Measurements from ENCODE around the gene CYP2J2. TPM values are rescaled to one million over a fixed set of nuclear protein-coding genes. Genes with fewer than 3 reads are reported as not detected.
"Not testable (repeated sequence)": the region's sequence is repeated elsewhere in the genome, so short reads cannot be mapped to it uniquely, and the experiment has no call there.

The CYP2J2 gene
- total RNA-seq, 1 experiment from 2014 or later, result 15.2 TPM

GRCh38 chr1:59871746-59872145, 54.8 kb downstream of the CYP2J2 start:
- no peak for DNase-seq
- H3K4me3 Mint-ChIP-seq (ENCODE audit: low read depth, unreplicated experiment), result no peak overlapping the region
- no peak overlapping the region for H3K27ac Mint-ChIP-seq (ENCODE audit: unreplicated experiment)
- H3K36me3 Mint-ChIP-seq (ENCODE audit: insufficient read depth, unreplicated experiment), result peaks cover 15% of the 10 kb centered on the region
- no TSS peak for BruUV-seq (replicated peaks)
- no peaks in the 10 kb centered on the region for H3K9me3 Mint-ChIP-seq (ENCODE audit: low read depth, unreplicated experiment)
- intact Hi-C loops (cut with micrococcal nuclease; ENCODE audit: unreplicated experiment), result no loop called here
- TF ChIP-seq, protein P1, sequence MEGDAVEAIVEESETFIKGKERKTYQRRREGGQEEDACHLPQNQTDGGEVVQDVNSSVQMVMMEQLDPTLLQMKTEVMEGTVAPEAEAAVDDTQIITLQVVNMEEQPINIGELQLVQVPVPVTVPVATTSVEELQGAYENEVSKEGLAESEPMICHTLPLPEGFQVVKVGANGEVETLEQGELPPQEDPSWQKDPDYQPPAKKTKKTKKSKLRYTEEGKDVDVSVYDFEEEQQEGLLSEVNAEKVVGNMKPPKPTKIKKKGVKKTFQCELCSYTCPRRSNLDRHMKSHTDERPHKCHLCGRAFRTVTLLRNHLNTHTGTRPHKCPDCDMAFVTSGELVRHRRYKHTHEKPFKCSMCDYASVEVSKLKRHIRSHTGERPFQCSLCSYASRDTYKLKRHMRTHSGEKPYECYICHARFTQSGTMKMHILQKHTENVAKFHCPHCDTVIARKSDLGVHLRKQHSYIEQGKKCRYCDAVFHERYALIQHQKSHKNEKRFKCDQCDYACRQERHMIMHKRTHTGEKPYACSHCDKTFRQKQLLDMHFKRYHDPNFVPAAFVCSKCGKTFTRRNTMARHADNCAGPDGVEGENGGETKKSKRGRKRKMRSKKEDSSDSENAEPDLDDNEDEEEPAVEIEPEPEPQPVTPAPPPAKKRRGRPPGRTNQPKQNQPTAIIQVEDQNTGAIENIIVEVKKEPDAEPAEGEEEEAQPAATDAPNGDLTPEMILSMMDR (IDR thresholded peaks at IDR 0.05; ENCODE audit: unreplicated experiment), result no peak
- CTCF ChIA-PET, result no interaction called here
- H3K27me3 Mint-ChIP-seq (ENCODE audit: unreplicated experiment), result no peaks in the 10 kb centered on the region
- H3K4me1 Mint-ChIP-seq (ENCODE audit: low read depth, unreplicated experiment), result no peaks in the 10 kb centered on the region

- TF ChIP-seq, protein P1 (IDR thresholded peaks at IDR 0.05; ENCODE audit: unreplicated experiment), result no peak
- no peaks in the 10 kb centered on the region for H3K27me3 Mint-ChIP-seq (ENCODE audit: unreplicated experiment)
- no TSS peak for BruUV-seq (replicated peaks)
- no peak for DNase-seq
- CTCF ChIA-PET, result interaction anchor here (0.9 kb wide), 1 partner anchor 10 kb away, joined by 3 read pairs; no protein-coding TSS in a partner anchor
- intact Hi-C loops (cut with micrococcal nuclease; ENCODE audit: unreplicated experiment), result no loop called here
- no peaks in the 10 kb centered on the region for H3K9me3 Mint-ChIP-seq (ENCODE audit: low read depth, unreplicated experiment)
- peaks cover 17% of the 10 kb centered on the region for H3K36me3 Mint-ChIP-seq (ENCODE audit: insufficient read depth, unreplicated experiment)
- no peak overlapping the region for H3K27ac Mint-ChIP-seq (ENCODE audit: unreplicated experiment)
- H3K4me3 Mint-ChIP-seq (ENCODE audit: low read depth, unreplicated experiment), result no peak overlapping the region
- no peaks in the 10 kb centered on the region for H3K4me1 Mint-ChIP-seq (ENCODE audit: low read depth, unreplicated experiment)
Measured at GRCh38 chr1:59866462-59866861, 60.1 kb downstream of the CYP2J2 start.

GRCh38 chr1:59857679-59858354, 68.8 kb downstream of the CYP2J2 start:
- Mint-ChIP-seq H3K4me3 (ENCODE audit: low read depth, unreplicated experiment) (no peak overlapping the region), H3K4me1 (ENCODE audit: low read depth, unreplicated experiment) (peaks cover 27% of the 10 kb centered on the region), H3K9me3 (ENCODE audit: low read depth, unreplicated experiment) (peaks cover 4% of the 10 kb centered on the region), H3K36me3 (ENCODE audit: insufficient read depth, unreplicated experiment) (peaks cover 18% of the 10 kb centered on the region), H3K27ac (ENCODE audit: unreplicated experiment) (no peak overlapping the region), H3K27me3 (ENCODE audit: unreplicated experiment) (no peaks in the 10 kb centered on the region)
- CTCF ChIA-PET, result interaction anchor here (0.6 kb wide), 1 partner anchor 1426 kb away, joined by 4 read pairs; no protein-coding TSS in a partner anchor
- no peak for DNase-seq
- no TSS peak for BruUV-seq (replicated peaks)
- intact Hi-C loops (cut with micrococcal nuclease; ENCODE audit: unreplicated experiment), result no loop called here
- TF ChIP-seq, protein P1 (IDR thresholded peaks at IDR 0.05; ENCODE audit: unreplicated experiment), result no peak

DNA sequence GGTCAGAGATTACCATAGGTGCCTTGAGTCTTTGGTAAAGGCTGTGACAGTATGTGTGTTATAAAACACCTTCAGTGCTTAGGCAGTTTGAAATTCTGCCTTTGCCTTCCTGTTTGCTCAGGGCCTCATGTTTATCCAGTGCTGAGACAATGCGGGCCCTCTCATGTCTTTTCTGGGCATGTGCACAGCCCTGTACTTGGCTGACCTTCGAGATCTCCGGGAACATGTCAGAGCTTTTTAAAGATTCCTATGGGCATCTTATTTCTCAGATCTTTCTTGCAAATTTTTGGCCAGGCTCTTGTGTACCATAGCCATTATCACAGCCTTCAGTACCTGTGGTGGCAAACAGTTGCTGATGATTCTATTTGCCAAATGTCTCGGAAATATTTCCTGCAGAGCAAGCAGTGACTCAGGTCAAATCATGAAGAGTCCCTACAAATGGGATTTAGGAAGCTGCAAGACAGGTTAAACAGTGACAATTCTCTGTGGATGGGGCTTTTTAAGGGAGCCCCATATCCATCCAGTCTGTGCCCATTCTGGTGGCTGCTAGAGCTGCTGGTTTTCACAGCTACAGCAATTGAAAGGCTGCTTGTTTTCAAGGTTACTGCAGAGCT, 69.7 kb downstream of the CYP2J2 start:
- TF ChIP-seq, protein P1 (IDR thresholded peaks at IDR 0.05; ENCODE audit: unreplicated experiment), result no peak
- Mint-ChIP-seq H3K36me3 (ENCODE audit: insufficient read depth, unreplicated experiment) (peaks cover 18% of the 10 kb centered on the region), H3K27ac (ENCODE audit: unreplicated experiment) (no peak overlapping the region), H3K4me1 (ENCODE audit: low read depth, unreplicated experiment) (peaks cover 28% of the 10 kb centered on the region), H3K27me3 (ENCODE audit: unreplicated experiment) (no peaks in the 10 kb centered on the region), H3K9me3 (ENCODE audit: low read depth, unreplicated experiment) (peaks cover 4% of the 10 kb centered on the region), H3K4me3 (ENCODE audit: low read depth, unreplicated experiment) (no peak overlapping the region)
- DNase-seq, result no peak
- intact Hi-C loops (cut with micrococcal nuclease; ENCODE audit: unreplicated experiment), result no loop called here
- BruUV-seq (replicated peaks), result no TSS peak
- CTCF ChIA-PET, result interaction anchor here (0.7 to 1.1 kb wide), 2 partner anchors 9 to 90 kb away, joined by 3 read pairs; no protein-coding TSS in a partner anchor

DNA sequence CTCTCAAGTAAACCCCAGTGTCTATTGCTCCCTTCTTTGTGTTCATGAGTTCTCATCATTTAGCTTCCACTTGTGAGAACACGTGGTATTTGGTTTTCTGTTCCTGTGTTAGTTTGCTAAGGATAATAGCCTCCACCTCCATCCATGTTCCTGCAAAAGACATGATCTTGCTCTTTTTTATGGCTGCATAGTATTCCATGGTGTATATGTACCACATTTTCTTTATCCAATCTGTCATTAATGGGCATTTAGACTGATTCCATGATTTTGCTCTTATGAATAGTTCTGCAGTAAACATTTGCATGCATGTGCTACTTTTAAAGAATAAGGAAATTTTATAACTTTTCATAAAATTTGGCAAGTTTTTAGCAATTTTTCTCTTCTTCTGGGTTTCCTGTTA, 71.3 kb downstream of the CYP2J2 start:
- H3K27ac Mint-ChIP-seq (ENCODE audit: unreplicated experiment); H3K27me3 Mint-ChIP-seq (ENCODE audit: unreplicated experiment); DNase-seq; H3K9me3 Mint-ChIP-seq (ENCODE audit: low read depth, unreplicated experiment); CTCF ChIA-PET; H3K4me3 Mint-ChIP-seq (ENCODE audit: low read depth, unreplicated experiment); BruUV-seq (replicated peaks); intact Hi-C loops (cut with micrococcal nuclease; ENCODE audit: unreplicated experiment): not testable (repeated sequence)
- H3K4me1 Mint-ChIP-seq (ENCODE audit: low read depth, unreplicated experiment), result peaks cover 28% of the 10 kb centered on the region
- H3K36me3 Mint-ChIP-seq (ENCODE audit: insufficient read depth, unreplicated experiment), result peaks cover 12% of the 10 kb centered on the region

All from Calu3 (cell line).